ENCODE measurements around the gene SLC9A8. TPM values are rescaled to one million over a fixed set of nuclear protein-coding genes. Genes with fewer than 3 reads are reported as not detected.
"Not testable (repeated sequence)": the region's sequence is repeated elsewhere in the genome, so short reads cannot be mapped to it uniquely, and the experiment has no call there.

The SLC9A8 gene
- polyA plus RNA-seq, 3 donors: 5.1 to 8.6 (median 7.0) TPM

GRCh38 chr20:49885558-49886332 is 73.1 kb downstream of the SLC9A8 start:
- 94 to 95% (median 95%) methylated on average over 16 of the region's 16 CpGs for WGBS, 3 donors
- no peak overlapping the region for H3K27ac ChIP-seq (ENCODE audit: low read depth, low read length)

GRCh38 chr20:49886571-49887213 is 74.1 kb downstream of the SLC9A8 start:
- WGBS, 3 donors: 52 to 86% (median 75%) methylated on average over 30 of the region's 30 CpGs

GRCh38 chr20:49887251-49888211 is 74.9 kb downstream of the SLC9A8 start:
- H3K27ac ChIP-seq (ENCODE audit: low read depth, low read length): no peak overlapping the region
- 76 to 81% (median 77%) methylated on average over 31 to 32 of the region's 32 CpGs for WGBS, 3 donors

More at GRCh38 chr20:49886571-49887213, 74.1 kb downstream of the SLC9A8 start:
- no peak overlapping the region for H3K27ac ChIP-seq (ENCODE audit: low read depth, low read length)

- WGBS, 3 donors: 64 to 77% (median 67%) methylated on average over 18 of the region's 18 CpGs
- no peak overlapping the region for H3K27ac ChIP-seq (ENCODE audit: low read depth, low read length)
These were observed 75.8 kb downstream of the SLC9A8 start for GRCh38 chr20:49888212-49889000.

- no peak overlapping the region for H3K27ac ChIP-seq (ENCODE audit: low read depth, low read length)
- 60 to 63% (median 60%) methylated on average over 9 of the region's 9 CpGs for WGBS, 3 donors
These were observed 76.6 kb downstream of the SLC9A8 start for GRCh38 chr20:49889001-49889934.

- WGBS, 3 donors: 40 to 69% (median 67%) methylated on average over 9 of the region's 9 CpGs
- H3K27ac ChIP-seq (ENCODE audit: low read depth, low read length): no peak overlapping the region
These were observed 77.3 kb downstream of the SLC9A8 start for GRCh38 chr20:49889935-49890333.

- H3K27ac ChIP-seq (ENCODE audit: low read depth, low read length): no peak overlapping the region
- 58 to 71% (median 61%) methylated on average over 20 to 21 of the region's 21 CpGs for WGBS, 3 donors
These were observed 78.1 kb downstream of the SLC9A8 start for GRCh38 chr20:49890471-49891361.

- WGBS, 3 donors: 89 to 91% (median 90%) methylated on average over 13 of the region's 13 CpGs
- H3K27ac ChIP-seq (ENCODE audit: low read depth, low read length): no peak overlapping the region
These were observed 79.0 kb downstream of the SLC9A8 start for GRCh38 chr20:49891476-49892110.

- 52 to 87% (median 57%) methylated on average over 8 to 9 of the region's 9 CpGs for WGBS, 3 donors
- no peak overlapping the region for H3K27ac ChIP-seq (ENCODE audit: low read depth, low read length)
These were observed 79.6 kb downstream of the SLC9A8 start for GRCh38 chr20:49892260-49892659.

GRCh38 chr20:49892817-49893216 is 80.2 kb downstream of the SLC9A8 start:
- 41 to 54% (median 51%) methylated on average over 11 of the region's 11 CpGs for WGBS, 3 donors
- H3K27ac ChIP-seq (ENCODE audit: low read depth, low read length): no peak overlapping the region

GRCh38 chr20:49893242-49894072 is 80.8 kb downstream of the SLC9A8 start:
- H3K27ac ChIP-seq (ENCODE audit: low read depth, low read length): no peak overlapping the region
- 72 to 81% (median 78%) methylated on average over 12 of the region's 12 CpGs for WGBS, 3 donors

- WGBS, 3 donors: 72 to 89% (median 72%) methylated on average over 6 of the region's 6 CpGs
- H3K27ac ChIP-seq (ENCODE audit: low read depth, low read length): no peak overlapping the region
These were observed 81.4 kb downstream of the SLC9A8 start for GRCh38 chr20:49894073-49894470.

- not testable (repeated sequence) for H3K27ac ChIP-seq (ENCODE audit: low read depth, low read length)
- 84 to 90% (median 85%) methylated on average over 7 of the region's 7 CpGs for WGBS, 3 donors
These were observed 83.0 kb downstream of the SLC9A8 start for GRCh38 chr20:49895474-49896093.

GRCh38 chr20:49896204-49896603 is 83.6 kb downstream of the SLC9A8 start:
- 49 to 84% (median 59%) methylated on average over 6 of the region's 6 CpGs for WGBS, 3 donors
- H3K27ac ChIP-seq (ENCODE audit: low read depth, low read length): no peak overlapping the region

All from adipose tissue (tissue), 3 donors.